HL-60/S4 treated with retinoic acid at 250 ng/mL for 4 days and 3 days (cell line): ENCODE measurements around the gene ZPLD1.

ENCODE experiments used
- in situ Hi-C: fragments of 300-500 bp; cut with MboI; formaldehyde crosslinking; loops from 2 replicates; pipeline ENCODE4 v1.7.0; 2022; ENCODE audit warnings: low sequenced_read_pairs

Gene ZPLD1

GRCh38 chr3:102521246-102521645 lies 86.4 kb downstream of the ZPLD1 start:
- in situ Hi-C loops, result no loop called here

DNA sequence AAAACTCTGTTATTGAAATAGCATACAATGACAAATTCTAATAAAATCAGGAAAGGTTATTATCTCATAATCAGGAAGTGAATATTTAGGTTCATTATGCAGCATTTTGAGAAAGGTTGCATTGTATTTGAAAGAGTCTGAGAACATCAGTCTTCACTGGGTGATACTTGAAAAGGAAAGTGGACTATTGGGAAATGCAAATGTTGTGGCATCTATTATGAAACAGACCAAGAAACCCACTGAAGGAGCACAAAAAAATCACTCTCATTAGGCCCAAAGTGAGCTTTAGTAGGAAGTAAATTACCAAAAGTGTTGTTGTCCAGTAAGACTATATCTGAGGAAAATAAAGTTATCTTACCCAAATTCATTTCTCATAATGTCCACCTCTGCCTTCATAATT lies 90.8 kb downstream of the ZPLD1 start:
- in situ Hi-C loops, result loop anchor here (25.0 kb wide), 1 partner anchor 288 kb away; no protein-coding TSS in a partner anchor

- in situ Hi-C loops, result loop anchor here (25.0 kb wide), 1 partner anchor 290 kb away; no protein-coding TSS in a partner anchor
These were observed 92.0 kb downstream of the ZPLD1 start for GRCh38 chr3:102526865-102527264.

DNA sequence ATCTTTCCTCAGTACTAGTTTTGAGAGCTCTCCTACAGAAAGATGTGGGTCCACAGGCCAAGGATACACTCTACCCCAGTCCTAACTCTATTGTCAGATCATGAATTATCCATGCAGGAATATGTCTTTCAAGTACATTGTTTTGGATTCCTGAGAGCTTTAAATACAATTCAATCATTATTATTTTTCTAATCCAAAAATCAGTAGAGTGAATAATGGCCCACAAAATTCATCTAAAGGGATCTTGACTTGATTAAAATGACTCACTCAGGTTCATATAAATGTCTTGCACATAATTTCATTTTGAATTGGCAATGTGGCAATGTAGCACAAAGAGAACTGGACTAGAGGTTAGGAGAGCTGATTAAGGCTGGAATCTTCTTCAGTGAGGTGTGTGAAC lies 93.9 kb downstream of the ZPLD1 start:
- in situ Hi-C loops, result loop anchor here (25.0 kb wide), 1 partner anchor 291 kb away; no protein-coding TSS in a partner anchor
